ENCODE data around the gene CLIC1.

CLIC1 gene

GRCh38 chr6:31737991-31738979 lies 2.0 kb upstream of the CLIC1 start:
- peak; percentile 89 for DNase-seq (ENCODE audit: low spot score)

DNA sequence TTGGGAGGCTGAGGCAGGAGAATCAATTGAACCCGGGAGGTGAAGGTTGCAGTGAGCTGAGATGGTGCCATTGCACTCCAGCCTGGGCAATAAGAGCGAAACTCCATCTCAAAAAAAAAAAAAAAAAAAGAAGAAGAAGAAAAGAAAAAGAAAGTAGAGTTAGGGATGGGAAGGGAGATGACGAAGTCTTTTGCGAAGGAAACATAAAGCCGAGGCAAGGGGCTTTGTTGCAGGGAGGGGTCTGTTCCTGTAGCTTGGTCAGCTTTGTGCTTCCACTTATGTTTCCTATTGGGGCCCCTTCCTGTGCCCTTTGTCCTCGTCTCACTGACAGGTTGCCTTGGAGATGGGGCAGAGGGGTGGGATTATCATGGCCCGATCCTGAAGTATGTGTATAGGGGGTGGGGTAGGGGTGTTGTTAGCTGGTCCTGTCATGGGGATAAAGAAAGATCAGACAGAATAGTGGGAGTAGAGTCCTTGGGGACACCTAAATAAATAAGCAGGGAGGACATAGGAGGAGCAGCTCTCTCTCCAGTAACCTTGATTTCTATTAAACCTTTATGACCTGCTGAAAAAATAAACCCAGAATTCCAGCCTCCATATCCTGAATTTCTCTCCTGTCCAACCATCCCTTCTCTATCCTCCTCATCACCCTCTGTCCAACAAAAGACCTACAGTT lies 1.1 kb upstream of the CLIC1 start:
- no peak for DNase-seq (ENCODE audit: low spot score)

GRCh38 chr6:31736768-31737314 lies 511 bp upstream of the CLIC1 start:
- DNase-seq (ENCODE audit: low spot score) = no peak

- peak; percentile 63 for DNase-seq (ENCODE audit: low spot score)
Measured at GRCh38 chr6:31734821-31735406, 1.4 kb downstream of the CLIC1 start.

DNA sequence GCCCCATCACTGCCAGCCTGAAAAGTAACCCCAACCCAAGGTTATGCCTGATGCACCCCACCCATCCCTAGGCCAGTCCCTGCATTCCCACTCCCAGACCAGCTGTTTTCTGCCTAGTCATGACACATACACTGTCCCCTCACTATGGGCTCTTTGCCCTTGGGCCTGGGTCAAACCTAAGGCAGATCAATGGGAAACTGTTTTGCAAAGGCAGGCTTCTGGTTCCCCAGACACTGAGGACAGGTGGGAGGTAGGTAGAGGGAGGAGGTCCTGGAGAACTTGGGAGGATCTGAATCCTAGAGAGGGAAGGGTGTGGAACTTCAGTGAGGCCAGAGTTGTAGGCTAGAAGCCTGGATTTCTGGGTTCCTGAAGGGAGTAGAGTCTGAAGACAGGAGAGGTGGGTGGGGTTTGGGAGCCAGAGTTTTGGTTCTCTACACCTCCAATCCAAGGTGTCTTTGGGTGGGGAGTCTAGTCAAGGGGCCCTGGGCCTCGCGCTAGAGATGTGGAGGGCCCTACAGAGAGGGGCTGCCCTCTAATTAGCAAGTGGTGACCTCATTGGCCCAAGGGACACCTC lies 2.0 kb downstream of the CLIC1 start:
- no peak for DNase-seq (ENCODE audit: low spot score)

- DNase-seq (ENCODE audit: low spot score) = no peak
Measured at GRCh38 chr6:31733734-31734133, 2.6 kb downstream of the CLIC1 start.

- no peak for DNase-seq (ENCODE audit: low spot score)
Measured at GRCh38 chr6:31732029-31732428, 4.3 kb downstream of the CLIC1 start.

- DNase-seq (ENCODE audit: low spot score) = no peak
Measured at GRCh38 chr6:31730631-31731086, 5.7 kb downstream of the CLIC1 start.

DNA sequence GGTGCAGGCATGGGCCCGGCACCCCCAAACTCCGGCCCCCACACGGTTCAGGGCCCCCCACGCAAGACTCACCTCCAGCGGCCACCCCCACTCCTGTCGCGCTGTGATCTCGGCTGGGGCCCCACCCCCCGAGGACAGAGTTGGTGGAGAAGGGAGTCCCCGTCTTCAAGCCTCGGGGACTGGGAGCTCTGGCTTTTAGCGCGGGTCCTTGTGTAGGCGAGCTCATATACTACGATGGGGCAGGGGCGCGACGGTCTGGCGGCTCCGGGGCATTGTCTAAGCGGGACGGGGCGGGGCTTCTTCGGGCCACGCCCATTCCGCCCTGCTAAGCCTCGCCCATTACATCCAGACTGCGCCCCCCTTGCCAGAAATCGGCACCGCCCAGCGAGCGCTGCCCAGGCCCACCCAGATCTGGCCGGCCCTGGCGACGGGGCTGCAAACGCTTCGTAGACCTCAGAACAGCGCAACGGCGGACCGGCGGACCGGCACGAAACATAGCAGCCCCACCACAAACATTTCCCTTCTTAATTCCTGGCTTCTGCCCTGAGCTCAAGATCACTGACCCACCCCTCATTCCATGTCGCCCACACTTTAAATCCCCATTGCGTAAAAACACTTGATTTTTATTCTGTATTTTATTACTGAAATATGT lies 6.2 kb downstream of the CLIC1 start:
- peak; percentile 71 for DNase-seq (ENCODE audit: low spot score)

DNA sequence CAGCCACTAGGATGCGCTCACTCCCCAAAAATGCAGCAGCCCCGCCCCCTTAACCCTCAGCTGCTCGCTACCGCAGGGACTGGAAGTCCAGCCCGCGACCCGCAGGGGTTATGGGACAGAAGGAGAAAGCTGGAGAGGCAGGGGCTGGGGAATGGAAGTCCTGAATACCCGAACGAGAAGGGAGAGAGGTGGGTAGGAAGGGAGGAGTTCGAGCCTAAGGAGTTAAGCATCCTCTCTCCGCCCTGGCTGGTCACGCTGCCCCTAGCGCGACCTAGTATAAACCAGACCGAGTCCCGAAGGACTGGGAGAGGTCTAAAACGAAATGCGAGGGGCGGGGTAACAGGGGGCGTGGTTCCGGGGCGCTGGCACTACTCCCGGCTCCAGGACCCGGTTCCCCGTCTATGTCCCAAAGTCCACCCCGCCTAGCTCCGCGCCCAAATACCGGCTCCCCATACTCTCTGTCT lies 6.8 kb downstream of the CLIC1 start:
- peak; percentile 85 for DNase-seq (ENCODE audit: low spot score)

DNA sequence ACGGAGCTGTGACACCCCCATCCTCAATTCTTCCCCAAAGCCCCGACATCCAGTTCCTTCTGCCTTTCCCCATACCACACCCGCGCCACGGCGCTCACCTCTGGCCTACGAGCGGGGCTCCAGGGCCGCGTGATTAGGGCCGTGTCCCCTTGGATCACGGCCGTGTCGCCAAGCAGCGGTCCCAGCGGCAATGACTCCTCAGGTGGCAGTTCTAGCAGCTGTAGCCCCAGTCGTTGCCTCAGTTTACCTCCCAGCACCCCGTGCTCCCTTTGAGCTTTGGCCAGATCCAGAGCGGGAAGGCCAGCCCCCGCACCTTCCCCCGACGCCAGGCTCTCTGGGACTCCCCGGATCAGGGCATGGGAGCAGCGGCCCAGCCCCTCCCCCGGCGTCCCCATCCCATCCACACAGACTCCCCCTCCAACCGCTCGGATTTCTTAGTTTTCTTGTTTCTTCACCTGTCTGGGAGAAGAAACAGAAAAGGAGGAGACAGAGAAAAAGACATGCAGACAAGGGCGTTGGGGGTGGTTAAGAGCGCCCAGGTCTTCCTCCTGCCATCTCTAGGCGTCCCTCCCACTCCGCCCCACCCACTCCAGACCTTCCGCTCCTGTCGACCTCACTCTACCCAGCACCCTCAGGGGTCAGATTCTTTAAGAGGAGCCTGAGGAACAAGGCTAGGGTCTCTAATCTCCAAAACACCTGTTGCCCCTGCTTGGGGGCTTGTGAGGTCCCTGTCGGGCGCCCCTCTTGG lies 7.4 kb downstream of the CLIC1 start, which contains the start of gene DDAH2:
Gene DDAH2 (minus strand): TSS at position 533 of the 748 bp plus-strand sequence. CDS start 138 bp downstream, at position 395.
- no peak for DNase-seq (ENCODE audit: low spot score)

DNA sequence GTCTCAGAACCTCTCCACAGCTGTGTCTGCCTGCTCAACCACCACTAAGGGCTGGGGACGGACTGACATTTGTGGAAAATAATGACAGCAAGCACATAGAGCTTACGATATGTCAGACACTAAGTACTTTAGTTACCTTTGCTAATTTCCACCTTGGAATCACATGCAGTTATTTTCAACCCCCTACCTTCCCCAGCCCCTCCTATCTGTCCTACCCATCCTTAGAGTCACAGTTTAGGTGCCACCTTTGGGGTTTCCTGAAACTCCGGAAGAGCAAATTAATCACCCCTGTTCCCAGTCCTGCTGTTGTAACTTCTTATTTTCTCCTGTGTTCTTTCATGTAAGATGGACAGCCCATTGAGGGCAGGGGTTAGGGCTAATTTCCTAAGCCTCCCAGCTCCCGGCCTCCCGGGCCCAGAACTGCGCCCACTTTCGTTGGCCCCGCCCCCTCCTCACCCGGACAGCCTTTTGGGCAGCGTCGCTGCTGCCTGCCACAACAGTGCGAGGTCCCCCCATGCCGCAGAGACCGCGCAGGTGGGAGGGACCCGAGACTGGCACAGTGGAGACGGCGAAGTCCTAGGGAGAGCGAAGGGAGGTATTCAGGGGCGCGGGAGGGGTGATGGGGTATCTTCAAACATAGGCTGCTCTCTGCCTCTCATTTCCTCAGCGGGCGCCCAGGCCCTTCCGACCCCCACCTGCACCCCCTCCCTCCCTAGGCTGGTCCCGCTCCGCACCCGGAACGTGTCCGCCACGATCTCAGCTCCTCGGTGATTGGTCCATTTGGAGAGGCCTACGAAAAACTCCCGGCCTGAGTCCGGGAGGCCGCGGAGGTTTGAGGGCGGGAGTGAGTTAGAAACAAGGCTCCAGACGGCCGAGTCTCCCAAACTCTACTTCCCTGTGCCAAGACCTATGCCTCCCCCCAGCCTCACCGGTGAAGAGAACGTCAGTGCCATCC lies 8.3 kb downstream of the CLIC1 start:
- peak; percentile 94 for DNase-seq (ENCODE audit: low spot score)

DNA sequence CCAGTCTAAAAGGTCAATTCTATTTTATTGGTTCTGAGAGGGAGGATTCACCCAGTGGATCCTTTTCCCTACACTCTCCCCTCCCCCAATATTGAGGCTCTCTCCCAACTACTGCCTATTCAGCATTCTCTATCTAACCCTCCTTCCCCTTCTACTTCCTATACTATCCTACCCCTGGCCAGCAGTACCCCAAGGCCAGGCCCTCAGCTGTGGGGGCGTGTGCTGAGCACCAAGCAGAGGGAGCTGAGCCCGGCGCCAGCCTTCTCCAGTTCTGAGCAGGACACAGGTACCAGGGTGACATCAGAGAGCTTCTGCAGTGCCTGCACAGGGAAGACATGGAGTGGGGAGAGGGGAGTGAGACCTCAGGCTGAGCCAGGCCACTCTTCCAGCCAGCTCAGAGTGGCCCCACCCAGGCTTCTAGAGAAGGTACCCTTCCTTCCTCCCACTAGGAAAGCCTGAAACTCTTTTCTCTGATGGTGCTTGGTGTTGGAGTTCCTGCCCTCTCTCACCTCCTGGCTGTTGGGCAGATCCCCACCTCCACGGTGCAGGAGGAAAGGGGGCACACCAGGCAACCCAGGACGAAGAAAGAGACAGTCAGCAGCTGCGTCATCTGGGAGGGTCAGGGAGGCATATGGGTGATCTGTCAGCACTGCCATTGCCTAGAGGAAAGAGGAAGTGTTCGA lies 9.2 kb downstream of the CLIC1 start:
- DNase-seq (ENCODE audit: low spot score) = no peak

GRCh38 chr6:31725502-31726350 lies 10.6 kb downstream of the CLIC1 start:
- DNase-seq (ENCODE audit: low spot score) = no peak

GRCh38 chr6:31723980-31724691 lies 12.2 kb downstream of the CLIC1 start:
- no peak for DNase-seq (ENCODE audit: low spot score)

- no peak for DNase-seq (ENCODE audit: low spot score)
Measured at GRCh38 chr6:31723245-31723979, 12.9 kb downstream of the CLIC1 start, which contains the start of gene MPIG6B. Gene MPIG6B, plus strand, starts transcription at chr6:31723373. Its CDS starts 11 bp downstream, at chr6:31723384.
